HG03280 (cell line): ENCODE results near the gene PDE4B.
"Not testable (repeated sequence)": the region's sequence is repeated elsewhere in the genome, so short reads cannot be mapped to it uniquely, and the experiment has no call there.

Source experiments
- ATAC-seq: cut with Tn5 transposase; IDR thresholded peaks from one replicate; pipeline ENCODE4 v1.9.1; 2021; ENCODE audit warnings: mild to moderate bottlenecking, moderate library complexity; ENCODE audit not compliant: unreplicated experiment

Gene PDE4B

GRCh38 chr1:65813956-65814355 is 21.3 kb downstream of the PDE4B start:
- ATAC-seq, result no peak

GRCh38 chr1:65814752-65815151 is 22.1 kb downstream of the PDE4B start:
- no peak for ATAC-seq

GRCh38 chr1:65817891-65818290 is 25.2 kb downstream of the PDE4B start:
- no peak for ATAC-seq

DNA sequence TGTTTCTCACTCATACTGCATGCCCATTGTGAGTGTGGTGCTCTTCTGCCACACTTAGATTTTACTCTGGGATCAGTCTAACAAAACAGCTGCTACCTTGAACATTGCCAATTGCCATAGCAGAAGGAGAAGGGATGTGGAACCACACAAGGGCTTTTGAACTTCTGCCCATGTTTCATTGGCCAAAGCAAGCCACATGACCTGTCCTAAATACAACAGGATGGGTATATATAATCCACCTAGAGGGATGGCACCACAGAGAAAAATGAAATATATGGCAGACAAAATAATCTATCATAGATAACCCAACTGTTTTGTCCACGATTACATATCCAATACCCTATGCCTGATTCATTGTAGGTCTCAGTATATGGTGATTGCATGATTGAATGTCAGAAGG is 26.3 kb downstream of the PDE4B start:
- ATAC-seq, result no peak

DNA sequence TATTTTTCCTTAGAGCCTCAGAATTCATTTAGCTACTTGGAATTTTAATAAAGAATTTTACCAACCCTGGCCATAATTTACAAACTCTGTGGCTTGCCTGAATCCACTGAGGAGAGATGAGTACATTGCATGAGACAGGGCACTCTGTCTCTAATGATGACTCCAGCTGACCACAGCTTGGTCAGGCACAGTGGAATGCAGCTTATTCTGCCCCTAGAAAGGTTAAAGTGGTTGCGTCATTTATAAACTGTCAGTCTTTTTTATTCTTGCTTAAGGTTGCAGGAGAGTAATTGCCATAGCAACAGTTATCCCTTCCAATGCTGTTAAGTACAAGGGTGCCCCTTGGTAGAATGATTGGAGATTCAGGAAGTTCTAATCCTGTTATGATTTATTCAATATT is 28.3 kb downstream of the PDE4B start:
- ATAC-seq, result no peak

DNA sequence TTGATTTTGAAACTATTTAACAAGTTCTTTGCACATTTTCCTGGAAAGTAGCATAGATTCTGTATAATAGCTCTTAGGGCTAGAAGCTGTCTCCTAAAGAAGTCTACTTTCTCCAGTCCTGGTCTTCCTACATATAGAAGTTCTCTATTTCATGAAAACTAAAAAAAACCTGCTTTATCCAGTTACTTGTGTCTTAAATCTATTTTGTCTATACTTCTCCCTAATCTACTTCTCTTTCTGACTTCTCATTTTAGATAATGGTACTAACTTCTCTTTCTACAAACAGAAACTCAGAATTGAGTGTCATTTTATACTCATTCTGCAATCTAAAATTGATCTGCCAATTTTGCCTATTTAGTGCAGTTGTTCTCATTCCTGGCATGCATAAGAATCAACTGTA is 28.7 kb downstream of the PDE4B start:
- no peak for ATAC-seq

DNA sequence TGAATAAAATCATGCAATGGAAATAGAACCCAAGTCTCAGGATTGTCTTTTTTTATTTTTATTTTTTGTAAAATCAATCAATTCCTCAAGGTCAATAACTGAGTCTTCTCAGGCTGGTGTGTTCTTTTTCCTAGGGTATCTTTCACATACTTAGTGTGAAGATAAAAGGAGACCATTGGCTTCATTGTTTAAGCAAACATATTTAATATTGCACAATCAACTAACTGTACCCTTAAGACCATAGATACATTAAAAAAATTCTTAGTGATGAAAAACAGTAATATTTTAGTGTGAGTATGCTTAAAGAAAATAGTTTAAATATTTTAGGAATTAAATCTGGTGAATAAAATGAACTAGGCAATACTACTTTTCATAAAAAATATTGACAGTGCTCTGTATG is 31.4 kb downstream of the PDE4B start:
- no peak for ATAC-seq

GRCh38 chr1:65825741-65826140 is 33.0 kb downstream of the PDE4B start:
- ATAC-seq, result no peak

DNA sequence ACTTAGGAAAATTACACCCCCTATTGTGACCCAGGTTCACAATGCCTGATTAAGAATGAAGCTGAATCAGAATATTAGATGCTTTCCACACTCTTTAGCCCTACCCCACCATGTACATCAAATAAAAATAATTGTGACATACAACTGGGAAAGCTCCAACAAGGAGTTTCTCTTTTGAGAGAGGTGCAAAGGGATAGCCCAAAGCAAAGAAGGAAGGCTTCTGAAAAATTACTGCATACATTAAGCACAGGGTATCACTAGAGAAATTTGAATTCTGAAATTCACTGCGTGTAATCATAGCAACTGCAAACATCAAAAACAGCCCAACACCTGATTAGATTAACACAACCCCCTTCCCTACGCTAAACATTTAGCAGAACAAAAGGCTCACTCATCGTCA is 34.1 kb downstream of the PDE4B start:
- ATAC-seq, result no peak

DNA sequence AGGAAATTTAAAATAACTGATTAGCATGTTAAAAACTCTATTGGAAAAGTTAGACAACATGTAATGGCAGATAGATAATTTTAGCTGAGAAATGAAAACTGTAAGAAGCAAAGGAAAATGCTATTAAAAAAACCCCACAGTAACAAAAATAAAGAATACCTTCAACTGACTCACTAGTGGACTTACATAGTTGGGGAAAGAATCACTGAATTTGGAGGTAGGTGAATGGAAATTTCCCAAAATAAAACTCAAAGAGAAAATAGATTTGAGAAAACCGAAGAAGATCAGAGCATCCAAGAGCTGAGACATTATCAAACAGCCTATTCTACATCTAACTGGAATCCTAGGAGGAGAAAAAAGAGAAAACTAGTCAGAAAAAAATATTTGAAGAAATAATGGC is 34.7 kb downstream of the PDE4B start:
- ATAC-seq, result no peak

DNA sequence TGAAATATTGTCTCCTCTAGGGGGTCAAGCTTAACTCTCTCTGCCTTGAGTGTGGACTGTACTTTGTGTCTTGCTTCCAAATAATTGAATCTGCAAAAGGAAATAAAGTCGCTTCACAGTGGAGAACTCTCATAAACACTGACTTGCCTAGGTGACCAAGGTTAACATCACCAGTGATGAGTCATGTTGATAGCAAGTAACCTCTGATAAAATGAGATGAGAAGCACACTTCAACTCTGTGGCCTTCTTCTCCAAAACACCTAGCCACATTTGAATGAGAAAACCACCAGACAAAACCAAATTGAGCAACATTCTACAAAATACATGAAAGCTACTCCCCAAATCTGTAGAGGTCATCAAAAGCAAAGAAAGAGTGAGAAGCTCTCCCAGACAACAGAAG is 37.6 kb downstream of the PDE4B start:
- no peak for ATAC-seq

GRCh38 chr1:65832296-65832695 is 39.6 kb downstream of the PDE4B start:
- no peak for ATAC-seq

DNA sequence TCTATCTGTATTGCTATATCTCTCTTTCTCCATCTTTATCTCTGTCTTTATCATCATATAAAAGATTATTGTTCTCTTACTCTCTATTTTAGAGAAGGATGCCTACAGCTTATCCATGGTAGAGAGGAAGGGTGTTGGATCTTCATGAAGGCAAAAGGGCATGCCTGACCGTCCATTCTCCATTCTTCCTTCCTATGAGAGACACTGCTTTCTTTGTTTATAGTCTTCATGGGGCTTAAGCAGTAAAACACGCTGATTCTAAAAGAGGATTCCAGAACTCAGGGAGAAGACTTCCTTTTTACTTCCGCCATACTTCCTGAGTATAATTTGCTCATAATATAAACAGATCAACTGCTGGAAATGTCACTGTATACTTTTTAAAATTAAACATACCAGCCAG is 44.0 kb downstream of the PDE4B start:
- no peak for ATAC-seq

DNA sequence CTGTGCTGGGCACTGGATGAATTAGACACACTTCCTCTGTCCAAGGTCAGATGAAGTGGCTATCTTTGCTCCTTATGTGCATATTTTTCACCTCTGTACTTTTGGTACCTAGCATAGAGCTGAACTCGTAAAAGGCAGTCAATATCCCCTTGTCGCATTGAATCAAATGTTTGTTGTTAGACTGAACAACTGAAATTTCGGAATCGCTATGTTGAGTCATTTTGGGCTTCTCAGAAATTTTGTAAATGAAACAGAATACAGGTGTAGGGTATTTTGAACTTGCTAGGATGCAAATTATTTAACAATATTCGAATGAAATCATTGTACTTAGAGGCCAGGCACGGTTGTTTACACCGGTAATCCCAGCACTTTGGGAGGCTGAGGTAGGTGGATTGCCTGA is 48.0 kb downstream of the PDE4B start:
- ATAC-seq, result peak; percentile 63

DNA sequence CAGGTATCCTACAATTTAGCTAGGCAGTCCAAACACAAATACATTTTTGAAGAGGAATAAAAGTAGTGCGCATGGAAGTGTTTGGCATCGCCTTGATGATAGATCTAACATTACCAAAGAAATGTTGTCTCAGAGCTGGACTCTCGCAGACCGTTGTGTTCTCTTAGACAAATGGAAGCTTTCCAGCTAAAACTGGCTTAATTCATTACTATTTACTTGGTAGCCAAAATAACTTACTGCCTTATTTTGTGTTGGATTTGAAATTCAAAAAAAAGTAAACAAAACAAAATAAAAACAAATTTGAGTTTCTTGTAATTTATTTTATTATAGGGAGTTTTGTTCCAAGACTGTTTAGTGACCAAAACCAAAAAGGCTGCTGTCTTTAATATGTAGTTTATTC is 51.6 kb downstream of the PDE4B start:
- ATAC-seq, result no peak

- ATAC-seq, result no peak
Observed at GRCh38 chr1:65844821-65845534, 52.3 kb downstream of the PDE4B start.

- ATAC-seq, result no peak
Observed at GRCh38 chr1:65845535-65846060, 52.9 kb downstream of the PDE4B start.

DNA sequence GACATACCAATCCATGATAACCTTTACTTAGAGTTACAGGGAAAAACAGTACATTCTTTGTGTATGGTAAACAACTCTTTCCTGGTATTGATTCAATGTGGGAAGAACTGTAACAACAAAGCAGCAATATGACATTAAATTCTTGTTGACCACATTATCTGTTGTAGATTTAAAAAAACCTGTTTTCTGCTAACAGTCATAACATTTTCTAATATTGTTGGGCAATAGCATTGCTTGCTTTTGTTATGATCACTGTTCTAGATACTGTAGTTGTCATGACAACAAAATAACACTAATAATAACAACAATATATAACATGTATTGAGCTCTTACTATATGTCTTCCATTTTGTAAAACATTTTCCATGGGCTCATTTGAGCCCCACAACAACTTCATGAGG is 54.2 kb downstream of the PDE4B start:
- ATAC-seq, result no peak

- no peak for ATAC-seq
Observed at GRCh38 chr1:65850281-65850680, 57.6 kb downstream of the PDE4B start.

GRCh38 chr1:65856591-65856990 is 63.9 kb downstream of the PDE4B start:
- not testable (repeated sequence) for ATAC-seq

DNA sequence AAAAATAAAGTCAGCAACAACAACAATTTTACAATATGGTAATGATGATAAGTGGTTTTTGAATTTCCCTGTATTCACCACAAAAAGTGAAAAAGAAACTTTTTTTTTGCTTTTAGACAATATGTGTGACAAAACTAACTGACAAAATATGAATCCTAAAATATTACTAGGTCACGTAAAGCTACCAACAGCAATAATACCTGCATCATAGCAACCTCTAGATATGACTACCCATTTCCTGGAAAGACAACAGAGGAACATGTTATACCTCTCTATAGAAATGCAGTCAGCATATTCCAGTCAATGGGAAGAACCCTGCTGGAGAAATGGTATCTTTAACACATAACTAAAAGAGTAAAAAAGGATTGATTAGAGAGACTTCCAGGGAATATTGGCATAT is 73.7 kb downstream of the PDE4B start:
- no peak for ATAC-seq

DNA sequence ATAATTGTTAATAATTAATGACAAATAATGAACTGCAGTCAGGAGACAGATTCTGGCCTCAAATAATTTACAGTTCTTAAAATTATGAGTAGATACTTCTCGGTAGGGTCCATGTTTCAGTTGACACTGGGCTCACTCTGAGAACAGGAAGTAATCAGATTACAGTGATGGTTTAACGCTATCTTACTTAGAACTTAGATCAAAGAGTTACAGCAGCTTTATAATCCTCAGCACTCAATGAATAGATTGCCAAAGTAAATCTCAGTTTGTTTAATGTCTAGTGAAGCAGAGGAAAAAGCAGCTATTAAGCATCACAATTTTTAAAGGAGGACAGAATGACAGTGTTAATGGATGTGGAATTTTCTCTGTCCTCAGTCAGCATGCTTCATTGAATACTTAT is 79.6 kb downstream of the PDE4B start:
- no peak for ATAC-seq

- ATAC-seq, result not testable (repeated sequence)
Observed at GRCh38 chr1:65878342-65878741, 85.6 kb downstream of the PDE4B start.
